Gastrocnemius medialis (tissue), 4 donors: Measurements from ENCODE around the gene NCK2. TPM values are rescaled to one million over a fixed set of nuclear protein-coding genes. Genes with fewer than 3 reads are reported as not detected.

Experiments
- ATAC-seq, 2 donors: fragments of 150-250 bp; one replicate each; pipeline ENCODE4 v1.9.1; 2016
- DNase-seq, 2 donors: peaks; one replicate each; pipeline ENCODE4 v3.0.0-alpha.2; 2019
- H3K27ac ChIP-seq, 4 donors: fragments of 200-600 bp; sonication (generic); 1 replicate in 1 of 4; 2 replicates in 3 of 4; pipeline ENCODE4 v1.5.1; 2016 to 2018; ENCODE audit warnings: mild to moderate bottlenecking in 2 of 4, moderate library complexity in 1 of 4
- H3K27me3 ChIP-seq, 3 donors: fragments of 200-600 bp; sonication (generic) in 2 of 3; 1 replicate in 1 of 3; 2 replicates in 2 of 3; pipeline versions ENCODE4 v1.5.1 to v1.6.0; 2016 to 2019; ENCODE audit warnings: mild to moderate bottlenecking in 1 of 3, moderate library complexity in 1 of 3
- H3K36me3 ChIP-seq, 2 donors: fragments of 200-600 bp; sonication (generic) in 1 of 2; one replicate each; pipeline ENCODE4 v1.5.1; 2017 to 2018
- H3K4me1 ChIP-seq, 2 donors: fragments of 200-600 bp; sonication (generic) in 1 of 2; one replicate each; pipeline ENCODE4 v1.5.1; 2016 to 2017; ENCODE audit warnings: mild to moderate bottlenecking in 2 of 2
- H3K4me3 ChIP-seq, 4 donors: fragments of 200-600 bp; sonication (generic) in 3 of 4; 1 replicate in 1 of 4; 2 replicates in 3 of 4; pipeline ENCODE4 v1.5.1; 2016 to 2019; ENCODE audit warnings: mild to moderate bottlenecking in 2 of 4
- H3K9me3 ChIP-seq, 3 donors: fragments of 200-600 bp; sonication (generic) in 2 of 3; 1 replicate in 1 of 3; 2 replicates in 2 of 3; pipeline ENCODE4 v1.5.1; 2016 to 2019
- CTCF ChIP-seq, 5 experiments: fragments of 450-650 bp in 3 of 5; fragments of 200-600 bp in 2 of 5; sonication (generic) in 2 of 5; IDR thresholded peaks in 4 of 5; conservative IDR thresholded peaks in 1 of 5; 1 replicate in 4 of 5; 2 replicates in 1 of 5; pipeline ENCODE4 v1.5.1; 2016 to 2019; ENCODE audit warnings: antibody characterized with exemption in 5 of 5, mild to moderate bottlenecking in 3 of 5, moderate library complexity in 3 of 5
- POLR2A ChIP-seq, 2 donors: fragments of 450-650 bp; IDR thresholded peaks; one replicate each; pipeline ENCODE4 v1.6.1; 2017; ENCODE audit warnings: antibody characterized with exemption in 2 of 2, mild to moderate bottlenecking in 2 of 2, moderate library complexity in 2 of 2
- in situ Hi-C, 4 donors: fragments of 200-750 bp; cut with MboI; loops; one replicate each; pipeline versions ENCODE4 v1.15.0 to v1.8.0; 2017; ENCODE audit warnings: low sequenced_read_pairs in 4 of 4
- intact Hi-C: fragments of 100-400 bp; cut with DNase I; formaldehyde crosslinking; loops from one replicate; pipeline ENCODE4 v1.15.1; 2023; ENCODE audit warnings: low total_unique reads
- total RNA-seq, 4 donors: library from RNA; depleted of rRNA; stranded (reverse); fragments of >200 nt; gene quantifications; one replicate each; pipeline versions ENCODE4 v1.1.0 to v1.2.3, GENCODE V29; 2016

Gene NCK2
- total RNA-seq, 4 donors from 2014 or later: 46.7 to 86.1 (median 57.9) TPM

- peak overlapping the region in 2 of 4 donors; percentile 44 to 54 for H3K27ac ChIP-seq
- H3K9me3 ChIP-seq: no peaks in the 10 kb centered on the region
- ATAC-seq (no peak), DNase-seq (no peak)
- H3K36me3 ChIP-seq: no peaks in the 10 kb centered on the region
- no peak overlapping the region for H3K4me3 ChIP-seq
- peaks cover 55 to 66% of the 10 kb centered on the region in 2 donors for H3K4me1 ChIP-seq
- TF ChIP-seq CTCF (IDR thresholded peaks at IDR 0.05 in 4 of 5, conservative IDR thresholded peaks at IDR 0.05 in 1 of 5) (no peak), POLR2A (IDR thresholded peaks at IDR 0.05) (no peak)
- H3K27me3 ChIP-seq: no peaks in the 10 kb centered on the region
- intact Hi-C loops (no loop called here), in situ Hi-C loops (no loop called here)
Observed at GRCh38 chr2:105872142-105872728, 127.5 kb downstream of the NCK2 start.

- ATAC-seq: no peak
Observed at GRCh38 chr2:105872830-105873229, 128.1 kb downstream of the NCK2 start.

GRCh38 chr2:105873281-105873680, 128.6 kb downstream of the NCK2 start:
- DNase-seq (no peak), ATAC-seq (no peak)
- Histone ChIP-seq H3K27me3 (no peaks in the 10 kb centered on the region), H3K9me3 (no peaks in the 10 kb centered on the region), H3K4me3 (no peak overlapping the region), H3K27ac (peak overlapping the region in 3 of 4 donors; percentile 1 to 54 (median 44)), H3K36me3 (no peaks in the 10 kb centered on the region), H3K4me1 (peaks cover 52 to 56% of the 10 kb centered on the region in 2 donors)
- no peak for TF ChIP-seq CTCF (IDR thresholded peaks at IDR 0.05 in 4 of 5, conservative IDR thresholded peaks at IDR 0.05 in 1 of 5)
- no peak for TF ChIP-seq POLR2A (IDR thresholded peaks at IDR 0.05)
- intact Hi-C loops: no loop called here
- in situ Hi-C loops: no loop called here

More at GRCh38 chr2:105872830-105873229, 128.1 kb downstream of the NCK2 start:
- TF ChIP-seq CTCF (IDR thresholded peaks at IDR 0.05 in 4 of 5, conservative IDR thresholded peaks at IDR 0.05 in 1 of 5): no peak
- TF ChIP-seq POLR2A (IDR thresholded peaks at IDR 0.05): no peak
- in situ Hi-C loops (no loop called here), intact Hi-C loops (no loop called here)
- H3K27ac ChIP-seq: peak overlapping the region in 2 of 4 donors; percentile 44 to 54
- no peaks in the 10 kb centered on the region for H3K9me3 ChIP-seq
- peaks cover 52 to 60% of the 10 kb centered on the region in 2 donors for H3K4me1 ChIP-seq
- no peaks in the 10 kb centered on the region for H3K27me3 ChIP-seq
- no peak overlapping the region for H3K4me3 ChIP-seq
- no peaks in the 10 kb centered on the region for H3K36me3 ChIP-seq
- no peak for DNase-seq

- intact Hi-C loops: no loop called here
- Histone ChIP-seq H3K9me3 (no peaks in the 10 kb centered on the region), H3K36me3 (no peaks in the 10 kb centered on the region), H3K4me3 (no peak overlapping the region), H3K27ac (peak overlapping the region; percentile 1 to 59 (median 40)), H3K4me1 (peaks cover 48 to 51% of the 10 kb centered on the region in 2 donors), H3K27me3 (no peaks in the 10 kb centered on the region)
- TF ChIP-seq CTCF (IDR thresholded peaks at IDR 0.05 in 4 of 5, conservative IDR thresholded peaks at IDR 0.05 in 1 of 5) (no peak), POLR2A (IDR thresholded peaks at IDR 0.05) (no peak)
- DNase-seq (no peak), ATAC-seq (no peak)
- in situ Hi-C loops: no loop called here
Observed at GRCh38 chr2:105873721-105874120, 129.0 kb downstream of the NCK2 start.

- Histone ChIP-seq H3K4me1 (peaks cover 40 to 44% of the 10 kb centered on the region in 2 donors), H3K4me3 (no peak overlapping the region), H3K27me3 (no peaks in the 10 kb centered on the region), H3K36me3 (no peaks in the 10 kb centered on the region), H3K9me3 (no peaks in the 10 kb centered on the region), H3K27ac (peak overlapping the region; percentile 25 to 59 (median 45))
- DNase-seq (no peak), ATAC-seq (no peak)
- no peak for TF ChIP-seq CTCF (IDR thresholded peaks at IDR 0.05 in 4 of 5, conservative IDR thresholded peaks at IDR 0.05 in 1 of 5)
- in situ Hi-C loops: no loop called here
- intact Hi-C loops: no loop called here
Observed at GRCh38 chr2:105874466-105874865, 129.8 kb downstream of the NCK2 start.
